ENCODE measurements around the gene LIPF. TPM values are rescaled to one million over a fixed set of nuclear protein-coding genes. Genes with fewer than 3 reads are reported as not detected.

Gene LIPF
- total and polyA plus RNA-seq, 2 of the 4 experiments (the other 2 are of a cell fraction): not detected

DNA sequence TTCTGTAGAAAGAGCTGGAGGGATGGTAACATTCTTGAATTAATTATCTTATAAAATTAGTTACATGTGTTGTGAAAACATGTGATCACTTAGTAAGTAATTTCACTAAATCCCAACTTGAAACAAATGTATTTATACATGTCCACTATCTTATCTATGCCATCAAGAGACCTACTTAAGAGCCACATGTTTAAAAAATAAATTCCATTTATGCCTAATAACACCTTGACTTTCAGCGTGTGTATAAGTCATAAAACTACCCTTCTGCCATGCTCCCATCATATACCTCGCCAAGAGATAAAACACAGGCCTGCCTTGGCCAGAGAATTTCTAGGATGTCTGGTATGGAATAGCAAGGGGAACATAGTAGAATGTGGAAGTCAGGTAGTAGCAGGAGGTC is 40.4 kb upstream of the LIPF start:
- Histone ChIP-seq H2AK9ac (replicated peaks; ENCODE audit: low read depth, low read length, poor library complexity) (no peak overlapping the region), H3K23ac (ENCODE audit: low read depth, low read length) (no peak overlapping the region), H3K4me3 (ENCODE audit: insufficient read depth, low read depth, low read length) (no peak overlapping the region), H3K27ac (ENCODE audit: insufficient read depth, low read length) (no peak overlapping the region), H2AK5ac (ENCODE audit: low read depth, low read length) (no peak overlapping the region), H3K18ac (ENCODE audit: low read depth, low read length) (no peak overlapping the region), H4K5ac (ENCODE audit: low read depth, low read length) (no peak overlapping the region), H3K9me3 (ENCODE audit: control insufficient read depth, insufficient read depth, low read length) (no peaks in the 10 kb centered on the region), H3K14ac (replicated peaks; ENCODE audit: low read depth, low read length) (no peak overlapping the region), H2BK15ac (ENCODE audit: low read depth, low read length) (no peak overlapping the region), H3K4me1 (ENCODE audit: control insufficient read depth, insufficient read depth, low read length) (no peaks in the 10 kb centered on the region), H2BK5ac (ENCODE audit: low read depth, low read length, poor library complexity, severe bottlenecking) (no peak overlapping the region), H4K91ac (ENCODE audit: insufficient read depth, low read depth, low read length) (no peak overlapping the region), H2BK120ac (ENCODE audit: low read depth, low read length) (no peak overlapping the region), H2BK20ac (ENCODE audit: low read depth, low read length) (no peak overlapping the region), H3K9me1 (ENCODE audit: insufficient read depth, low read length) (no peaks in the 10 kb centered on the region), H2AFZ (replicated peaks; ENCODE audit: low read length, poor library complexity) (no peak overlapping the region), H3K4ac (ENCODE audit: low read depth, low read length) (no peak overlapping the region), H3K79me1 (ENCODE audit: low read depth in 1 of 2, low read length in 2 of 2) (no peaks in the 10 kb centered on the region), H3K27me3 (ENCODE audit: control insufficient read depth, insufficient read depth, low read length) (no peaks in the 10 kb centered on the region; the same call in 1 of the 2 replicates), H3K9ac (ENCODE audit: low read depth, low read length) (no peak overlapping the region), H4K20me1 (ENCODE audit: insufficient read depth, low read length) (no peaks in the 10 kb centered on the region), H4K8ac (ENCODE audit: low read depth in 2 of 2, low read length in 2 of 2) (no peak overlapping the region), H3K36me3 (ENCODE audit: control insufficient read depth, insufficient read depth, low read length) (no peaks in the 10 kb centered on the region), H3K56ac (ENCODE audit: extremely low read depth, insufficient read depth, low read length) (no peak overlapping the region), H3K4me2 (ENCODE audit: low read depth, low read length) (no peak overlapping the region)
- POLR2A ChIA-PET (ENCODE audit: unreplicated experiment): no interaction called here
- ATAC-seq (ENCODE audit: low read depth) (no peak), DNase-seq (no peak)
- TF ChIP-seq CHD1 (IDR thresholded peaks at IDR 0.05; ENCODE audit: low read depth, low read length) (no peak), CEBPB (IDR thresholded peaks at IDR 0.05; ENCODE audit: low read depth, low read length) (no peak), NFE2L2 (IDR thresholded peaks at IDR 0.05; ENCODE audit: low read depth, low read length) (no peak), FOS (IDR thresholded peaks at IDR 0.05; ENCODE audit: low read depth, low read length) (no peak), RCOR1 (IDR thresholded peaks at IDR 0.05; ENCODE audit: insufficient replicate concordance, low read length) (no peak), MAZ (IDR thresholded peaks at IDR 0.05; ENCODE audit: borderline replicate concordance, low read depth, low read length) (no peak), RAD21 (IDR thresholded peaks at IDR 0.05; ENCODE audit: low read length) (no peak), POLR2A (IDR thresholded peaks at IDR 0.05; ENCODE audit: low read depth, low read length) (no peak), SMC3 (IDR thresholded peaks at IDR 0.05; ENCODE audit: low read depth, low read length) (no peak), RFX5 (IDR thresholded peaks at IDR 0.05; ENCODE audit: low read depth, low read length) (no peak), BHLHE40 (IDR thresholded peaks at IDR 0.05; ENCODE audit: low read depth, low read length) (no peak), MAFK (IDR thresholded peaks at IDR 0.05; ENCODE audit: low read depth, low read length) (no peak), MXI1 (IDR thresholded peaks at IDR 0.05; ENCODE audit: borderline replicate concordance, low read depth, low read length) (no peak)
- TF ChIP-seq, protein P1, sequence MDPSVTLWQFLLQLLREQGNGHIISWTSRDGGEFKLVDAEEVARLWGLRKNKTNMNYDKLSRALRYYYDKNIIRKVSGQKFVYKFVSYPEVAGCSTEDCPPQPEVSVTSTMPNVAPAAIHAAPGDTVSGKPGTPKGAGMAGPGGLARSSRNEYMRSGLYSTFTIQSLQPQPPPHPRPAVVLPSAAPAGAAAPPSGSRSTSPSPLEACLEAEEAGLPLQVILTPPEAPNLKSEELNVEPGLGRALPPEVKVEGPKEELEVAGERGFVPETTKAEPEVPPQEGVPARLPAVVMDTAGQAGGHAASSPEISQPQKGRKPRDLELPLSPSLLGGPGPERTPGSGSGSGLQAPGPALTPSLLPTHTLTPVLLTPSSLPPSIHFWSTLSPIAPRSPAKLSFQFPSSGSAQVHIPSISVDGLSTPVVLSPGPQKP (IDR thresholded peaks at IDR 0.05; ENCODE audit: borderline replicate concordance, low read depth, low read length): no peak
- TF ChIP-seq, protein P2, sequence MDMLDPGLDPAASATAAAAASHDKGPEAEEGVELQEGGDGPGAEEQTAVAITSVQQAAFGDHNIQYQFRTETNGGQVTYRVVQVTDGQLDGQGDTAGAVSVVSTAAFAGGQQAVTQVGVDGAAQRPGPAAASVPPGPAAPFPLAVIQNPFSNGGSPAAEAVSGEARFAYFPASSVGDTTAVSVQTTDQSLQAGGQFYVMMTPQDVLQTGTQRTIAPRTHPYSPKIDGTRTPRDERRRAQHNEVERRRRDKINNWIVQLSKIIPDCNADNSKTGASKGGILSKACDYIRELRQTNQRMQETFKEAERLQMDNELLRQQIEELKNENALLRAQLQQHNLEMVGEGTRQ (IDR thresholded peaks at IDR 0.05; ENCODE audit: low read depth, low read length): no peak
- TF ChIP-seq, protein P3, sequence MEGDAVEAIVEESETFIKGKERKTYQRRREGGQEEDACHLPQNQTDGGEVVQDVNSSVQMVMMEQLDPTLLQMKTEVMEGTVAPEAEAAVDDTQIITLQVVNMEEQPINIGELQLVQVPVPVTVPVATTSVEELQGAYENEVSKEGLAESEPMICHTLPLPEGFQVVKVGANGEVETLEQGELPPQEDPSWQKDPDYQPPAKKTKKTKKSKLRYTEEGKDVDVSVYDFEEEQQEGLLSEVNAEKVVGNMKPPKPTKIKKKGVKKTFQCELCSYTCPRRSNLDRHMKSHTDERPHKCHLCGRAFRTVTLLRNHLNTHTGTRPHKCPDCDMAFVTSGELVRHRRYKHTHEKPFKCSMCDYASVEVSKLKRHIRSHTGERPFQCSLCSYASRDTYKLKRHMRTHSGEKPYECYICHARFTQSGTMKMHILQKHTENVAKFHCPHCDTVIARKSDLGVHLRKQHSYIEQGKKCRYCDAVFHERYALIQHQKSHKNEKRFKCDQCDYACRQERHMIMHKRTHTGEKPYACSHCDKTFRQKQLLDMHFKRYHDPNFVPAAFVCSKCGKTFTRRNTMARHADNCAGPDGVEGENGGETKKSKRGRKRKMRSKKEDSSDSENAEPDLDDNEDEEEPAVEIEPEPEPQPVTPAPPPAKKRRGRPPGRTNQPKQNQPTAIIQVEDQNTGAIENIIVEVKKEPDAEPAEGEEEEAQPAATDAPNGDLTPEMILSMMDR (conservative IDR thresholded peaks at IDR 0.05; ENCODE audit: low read depth, low read length): no peak
- CTCF ChIA-PET: no interaction called here
- intact Hi-C loops (cut with micrococcal nuclease): no loop called here
- BruUV-seq (replicated peaks): no TSS peak
- dilution Hi-C loops (cut with HindIII; ENCODE audit: low sequenced_read_pairs, unreplicated experiment): no loop called here
- WGBS, 2 experiments (ENCODE audit: extremely low coverage in 2 of 2, insufficient read length in 1 of 2): no CpG with 5 or more reads among the region's 2 CpGs
- in situ Hi-C loops (cut with MboI; ENCODE audit: low sequenced_read_pairs): no loop called here
